Activated CD4-positive, CD25-positive, alpha-beta regulatory T cell (primary cell): ENCODE measurements around the gene OR52B2.
"Not testable (repeated sequence)": the region's sequence is repeated elsewhere in the genome, so short reads cannot be mapped to it uniquely, and the experiment has no call there.

Experiments
- DNase-seq, 4 experiments: peaks; one replicate each; lab custom pipeline; 2025; lab: John Stamatoyannopoulos, UW

OR52B2 gene

DNA sequence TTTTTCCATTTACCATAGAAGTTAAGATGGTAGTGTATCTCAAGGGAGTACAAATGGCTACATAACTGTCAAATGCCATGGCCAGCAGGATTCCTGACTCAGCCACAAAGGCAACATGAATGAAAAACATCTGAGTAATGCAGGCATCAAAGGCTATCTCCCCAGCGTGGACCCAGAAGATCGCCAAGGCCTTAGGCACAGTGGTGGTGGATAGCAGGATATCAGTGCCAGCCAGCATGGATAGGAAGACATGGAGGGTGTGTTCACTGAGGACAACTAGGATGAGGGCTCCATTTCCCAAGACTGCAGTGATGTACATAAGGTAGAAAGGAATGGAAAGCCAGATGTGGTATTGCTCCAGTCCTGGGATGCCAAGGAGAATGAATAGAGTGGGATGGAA, 18.0 kb downstream of the OR52B2 start:
- no peak for DNase-seq

DNA sequence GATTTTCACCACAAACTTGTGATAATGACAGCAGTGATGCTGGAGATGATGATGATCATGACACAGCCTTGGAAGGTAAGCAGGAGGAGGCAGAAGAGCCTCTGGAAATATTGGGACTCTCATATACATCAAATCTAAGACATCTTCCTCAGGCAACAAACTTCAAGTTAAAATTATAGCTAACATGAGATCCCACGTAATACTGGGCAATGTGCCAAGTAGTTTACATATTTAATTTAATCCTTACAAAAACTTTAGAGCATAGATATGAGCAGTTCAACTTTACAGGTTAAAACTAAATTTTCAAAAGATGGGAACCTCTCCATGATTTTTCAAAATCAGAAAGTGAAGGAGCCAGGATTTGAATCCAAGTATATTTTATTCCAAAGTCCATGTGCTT, 19.0 kb downstream of the OR52B2 start:
- no peak for DNase-seq

DNA sequence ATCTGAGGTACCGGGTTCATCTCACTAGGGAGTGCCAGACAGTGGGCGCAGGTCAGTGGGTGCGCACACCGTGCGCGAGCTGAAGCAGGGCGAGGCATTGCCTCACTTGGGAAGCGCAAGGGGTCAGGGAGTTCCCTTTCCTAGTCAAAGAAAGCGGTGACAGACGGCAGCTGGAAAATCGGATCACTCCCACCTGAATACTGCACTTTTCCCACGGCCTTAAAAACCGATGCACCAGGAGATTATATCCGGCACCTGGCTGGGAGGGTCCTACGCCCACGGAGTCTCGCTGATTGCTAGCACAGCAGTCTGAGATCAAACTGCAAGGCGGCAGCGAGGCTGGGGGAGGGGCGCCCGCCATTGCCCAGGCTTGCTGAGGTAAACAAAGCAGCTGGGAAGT, 26.4 kb downstream of the OR52B2 start:
- not testable (repeated sequence) for DNase-seq

DNA sequence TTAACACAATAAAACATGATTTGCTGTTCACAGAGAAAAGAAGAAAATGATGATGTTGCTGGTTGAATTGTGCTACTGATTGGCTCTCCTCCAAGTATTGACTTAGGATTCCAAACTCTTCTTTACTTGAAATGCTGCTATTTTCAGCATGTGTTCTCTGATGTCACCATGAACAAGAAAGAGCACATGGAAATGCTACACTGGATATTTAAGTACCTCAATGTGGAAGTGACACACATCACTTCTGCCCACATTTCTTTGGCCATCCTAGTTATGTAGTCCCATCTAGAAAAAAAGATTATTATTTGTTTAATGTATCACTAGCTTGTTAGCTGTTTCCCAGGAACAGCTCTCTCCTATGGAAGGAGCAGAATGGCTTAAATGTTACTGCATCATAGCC, 27.2 kb downstream of the OR52B2 start:
- no peak for DNase-seq

DNA sequence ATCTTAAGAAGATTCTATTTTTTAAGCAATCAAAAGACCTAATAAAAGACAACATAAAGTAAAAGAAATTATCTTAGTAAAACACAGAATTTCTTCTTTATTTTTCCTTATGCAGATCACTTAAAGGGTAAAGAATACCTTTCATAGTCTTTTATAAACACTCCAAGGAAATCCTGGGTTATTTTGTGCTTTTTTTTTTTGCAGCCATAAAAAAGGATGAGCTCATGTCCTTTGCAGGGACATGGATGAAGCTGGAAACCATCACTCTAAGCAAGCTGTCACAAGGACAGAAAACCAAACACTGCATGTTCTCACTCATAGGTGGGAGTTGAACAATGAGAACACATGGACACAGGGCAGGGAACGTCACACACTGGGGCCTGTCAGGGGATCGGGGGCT, 34.2 kb downstream of the OR52B2 start:
- DNase-seq = not testable (repeated sequence)

DNA sequence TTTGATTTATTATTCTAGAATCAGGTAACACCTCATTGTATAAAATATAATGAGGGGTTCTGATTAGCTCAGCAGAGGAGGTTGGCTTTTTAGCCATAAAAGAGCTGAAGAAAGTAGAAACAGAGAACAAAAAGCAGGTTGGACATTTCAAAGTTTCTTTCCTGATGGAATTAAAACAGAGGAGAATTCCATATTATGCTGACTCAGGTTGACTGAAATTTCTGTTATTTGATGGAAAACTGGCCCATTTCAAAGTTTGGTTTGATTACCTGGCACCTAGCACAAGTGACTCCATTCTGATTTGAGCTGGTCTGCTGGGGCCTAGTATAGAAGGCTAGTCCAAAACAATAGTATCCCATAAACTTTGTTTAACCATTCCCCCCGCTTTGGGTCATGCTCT, 37.7 kb downstream of the OR52B2 start:
- no peak for DNase-seq

DNA sequence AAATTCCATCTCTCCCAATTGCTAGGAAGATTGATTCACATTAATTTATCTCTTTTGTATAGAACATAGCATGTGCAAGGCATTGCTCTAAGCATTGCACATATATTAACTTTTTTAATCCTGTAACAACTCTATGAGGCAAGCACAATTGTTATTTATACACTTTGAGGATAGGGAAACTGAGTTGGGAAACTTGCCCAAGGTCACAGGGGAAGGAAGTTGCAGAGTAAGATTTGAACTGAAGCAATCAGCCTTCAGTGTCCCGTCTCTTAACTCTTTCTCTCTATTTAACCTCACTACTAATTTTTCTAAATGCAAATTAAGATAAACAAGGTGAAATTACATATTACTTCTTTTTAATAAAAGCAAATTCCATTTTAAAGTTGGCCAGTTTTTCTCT, 40.5 kb downstream of the OR52B2 start:
- no peak for DNase-seq

DNA sequence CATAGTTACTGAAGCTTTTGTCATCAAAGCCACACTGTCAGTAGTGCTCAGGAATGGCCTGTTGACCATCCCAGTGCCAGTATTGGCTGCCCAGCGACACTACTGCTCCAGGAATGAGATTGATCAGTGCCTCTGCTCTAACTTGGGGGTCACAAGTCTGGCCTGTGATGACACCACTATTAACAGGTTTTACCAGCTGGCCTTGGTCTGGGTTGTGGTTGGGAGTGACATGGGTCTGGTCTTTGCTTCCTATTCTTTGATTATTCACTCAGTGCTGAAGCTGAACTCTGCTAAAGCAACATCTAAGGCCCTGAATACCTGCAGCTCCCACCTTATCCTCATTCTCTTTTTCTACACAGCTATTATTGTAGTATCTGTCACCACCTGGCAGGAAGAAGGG, 41.1 kb downstream of the OR52B2 start:
- no peak for DNase-seq

DNA sequence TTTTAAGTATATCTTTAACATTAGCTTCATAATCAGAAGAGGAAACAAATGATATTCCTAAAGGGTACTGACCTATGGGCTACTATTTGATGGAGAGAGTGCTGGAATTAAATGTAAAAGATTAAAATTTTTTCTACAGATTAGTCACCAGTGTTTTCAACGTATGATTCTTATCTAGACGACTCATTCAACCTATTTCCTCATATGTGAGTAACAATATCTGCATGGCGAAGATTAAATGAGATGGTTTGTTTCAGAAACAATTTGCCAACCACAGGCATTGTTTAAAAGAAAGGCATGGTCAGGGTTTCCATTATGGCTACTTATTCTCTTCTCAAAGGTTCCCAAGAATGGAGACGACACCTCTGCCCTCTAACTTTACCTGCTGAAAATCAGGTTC, 42.2 kb downstream of the OR52B2 start:
- DNase-seq = no peak

DNA sequence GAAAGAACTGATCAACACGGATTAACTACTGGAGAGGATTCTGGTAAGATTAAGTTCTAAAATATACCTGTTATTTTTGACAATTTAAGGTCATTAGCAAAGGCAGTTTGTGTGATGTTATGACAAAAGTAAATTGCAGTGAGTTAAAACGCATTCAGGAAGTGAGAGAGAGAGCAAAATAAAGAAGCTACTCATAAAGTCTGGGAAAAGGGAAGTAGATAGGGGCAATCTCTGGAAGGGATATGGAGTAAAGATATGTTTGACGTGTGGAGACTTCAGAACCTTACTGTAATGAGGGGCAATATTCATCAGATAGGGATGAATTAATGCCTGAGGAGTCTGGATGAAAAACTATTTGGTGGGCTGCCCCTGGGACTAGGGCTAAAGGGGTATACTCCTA, 45.9 kb downstream of the OR52B2 start:
- DNase-seq = no peak
